HepG2 (cell line): ENCODE measurements around the gene POMT1. TPM values are rescaled to one million over a fixed set of nuclear protein-coding genes. Genes with fewer than 3 reads are reported as not detected.

Experiments used
- BCLAF1 ChIP-seq: fragments of 450-650 bp; IDR thresholded peaks from 2 replicates; pipeline ENCODE4 v1.6.1; 2017; ENCODE audit warnings: mild to moderate bottlenecking
- BORCS8-MEF2B ChIP-seq: sonication (generic); formaldehyde crosslinking; IDR thresholded peaks from 2 replicates; pipeline ENCODE4 v1.8.0; 2022; ENCODE audit warnings: mild to moderate bottlenecking, missing genetic modification reagents
- DMTF1 ChIP-seq: sonication (generic); formaldehyde crosslinking; IDR thresholded peaks from 2 replicates; pipeline ENCODE4 v1.4.0; 2020; ENCODE audit warnings: mild to moderate bottlenecking, missing genetic modification reagents
- FOXA3 ChIP-seq: IDR thresholded peaks from 2 replicates; pipeline ENCODE4 v1.6.1; 2016; ENCODE audit warnings: missing genetic modification reagents, missing compliant biosample characterization
- IRF1 ChIP-seq: sonication (generic); formaldehyde crosslinking; IDR thresholded peaks from 2 replicates; pipeline ENCODE4 v1.4.0; 2020; ENCODE audit warnings: low read depth, mild to moderate bottlenecking, missing genetic modification reagents
- ISL2 ChIP-seq: sonication (generic); formaldehyde crosslinking; IDR thresholded peaks from 2 replicates; pipeline ENCODE4 v1.5.0; 2020; ENCODE audit warnings: missing genetic modification reagents
- KAT7 ChIP-seq: IDR thresholded peaks from 2 replicates; pipeline ENCODE4 v1.6.1; 2018; ENCODE audit warnings: borderline replicate concordance, missing compliant biosample characterization
- MED1 ChIP-seq: sonication (generic); formaldehyde crosslinking; IDR thresholded peaks from 2 replicates; pipeline ENCODE4 v1.4.0; 2020; ENCODE audit warnings: missing genetic modification reagents
- MYPOP ChIP-seq: sonication (generic); formaldehyde crosslinking; IDR thresholded peaks from 2 replicates; pipeline ENCODE4 v1.8.1; 2023; ENCODE audit warnings: mild to moderate bottlenecking, moderate library complexity, missing genetic modification reagents
- RAD21 ChIP-seq: fragments of 450-650 bp; formaldehyde crosslinking; IDR thresholded peaks from 2 replicates; pipeline ENCODE4 v1.5.0; 2020; ENCODE audit warnings: mild to moderate bottlenecking
- ZBED4 ChIP-seq: sonication (generic); formaldehyde crosslinking; IDR thresholded peaks from 2 replicates; pipeline ENCODE4 v1.4.0; 2020; ENCODE audit warnings: missing genetic modification reagents, borderline replicate concordance
- ZKSCAN5 ChIP-seq: sonication (generic); formaldehyde crosslinking; IDR thresholded peaks from 2 replicates; pipeline ENCODE4 v1.5.1; 2020; ENCODE audit warnings: mild to moderate bottlenecking, missing genetic modification reagents
- ZMAT5 ChIP-seq: sonication (generic); formaldehyde crosslinking; IDR thresholded peaks from 2 replicates; pipeline ENCODE4 v1.5.0; 2020; ENCODE audit warnings: mild to moderate bottlenecking, low read depth, missing genetic modification reagents, borderline replicate concordance
- ZMYM3 ChIP-seq: sonication (generic); formaldehyde crosslinking; IDR thresholded peaks from 2 replicates; pipeline ENCODE4 v1.5.1; 2020; ENCODE audit warnings: mild to moderate bottlenecking, missing genetic modification reagents
- ZMYM4 ChIP-seq: sonication (generic); formaldehyde crosslinking; IDR thresholded peaks from 2 replicates; pipeline ENCODE4 v1.8.1; 2023; ENCODE audit warnings: mild to moderate bottlenecking, missing genetic modification reagents
- ZNF263 ChIP-seq: sonication (generic); formaldehyde crosslinking; IDR thresholded peaks from 2 replicates; pipeline ENCODE4 v1.4.0; 2020; ENCODE audit warnings: missing genetic modification reagents
- ZNF44 ChIP-seq: sonication (generic); formaldehyde crosslinking; IDR thresholded peaks from 2 replicates; pipeline ENCODE4 v1.5.1; 2020; ENCODE audit warnings: mild to moderate bottlenecking, missing genetic modification reagents
- ZNF577 ChIP-seq: sonication (generic); formaldehyde crosslinking; IDR thresholded peaks from 2 replicates; pipeline ENCODE4 v1.4.0; 2020; ENCODE audit warnings: mild to moderate bottlenecking, low read depth, missing genetic modification reagents, borderline replicate concordance
- polyA plus RNA-seq, 8 experiments: library from polyadenylated mRNA; depleted of rRNA in 3 of 8; stranded (reverse) in 7 of 8; unstranded in 1 of 8; fragments of >200 nt; fragmentation: Illumina TruSeq in 4 of 8; extraction: Trizol in 4 of 8; gene quantifications; 2 replicates each; pipeline versions ENCODE4 v1.2.1 to v1.2.3, GENCODE V29; 2011 to 2016; ENCODE audit warnings: low read depth in 4 of 8, missing spikeins in 1 of 8, mixed read lengths in 1 of 8; ENCODE audit not compliant: insufficient read depth in 1 of 8
- total RNA-seq, 5 experiments: library from RNA; depleted of rRNA; stranded (reverse); fragments of >200 nt; fragmentation: Illumina TruSeq; extraction: Trizol; gene quantifications; 2 replicates each; pipeline ENCODE4 v1.2.3, GENCODE V29; 2016; ENCODE audit warnings: low read depth in 1 of 5

POMT1 gene
- total and polyA plus RNA-seq, 2 of the 13 experiments (the other 11 are each of a cell fraction or from before 2014, with no cell fraction given), result 21.6 to 22.7 TPM

- no peak for TF ChIP-seq BCLAF1
- no peak for TF ChIP-seq ZMAT5 (CRISPR knock-in tag)
- no peak for TF ChIP-seq ZNF263 (CRISPR knock-in tag)
- TF ChIP-seq ZMYM3 (CRISPR knock-in tag), result no peak; the same call in 1 of the 2 replicates
- peak; percentile 90; the same call in 1 of the 2 replicates for TF ChIP-seq ZBED4 (CRISPR knock-in tag)
- no peak for TF ChIP-seq ZMYM4 (CRISPR knock-in tag)
- TF ChIP-seq MED1 (CRISPR knock-in tag), result peak; percentile 73
- no peak for TF ChIP-seq ZKSCAN5 (CRISPR knock-in tag)
- no peak for TF ChIP-seq ZNF577 (CRISPR knock-in tag)
- no peak for TF ChIP-seq ZNF44 (CRISPR knock-in tag)
- TF ChIP-seq ISL2, result no peak
- no peak; the same call in 1 of the 2 replicates for TF ChIP-seq IRF1 (CRISPR knock-in tag)
- TF ChIP-seq RAD21 (CRISPR knock-in tag), result peak; percentile 63
- TF ChIP-seq FOXA3, result peak; percentile 97
- peak; percentile 89 for TF ChIP-seq BORCS8-MEF2B (CRISPR knock-in tag)
- peak; percentile 83 for TF ChIP-seq MYPOP (CRISPR knock-in tag)
- no peak for TF ChIP-seq DMTF1 (CRISPR knock-in tag)
- no peak for TF ChIP-seq KAT7 (CRISPR knock-in tag)
Observed at GRCh38 chr9:131545003-131545785, 42.5 kb downstream of the POMT1 start, which contains the start of gene PRRT1B (continued).
